Measurements from ENCODE around the gene PLCB1. TPM values are rescaled to one million over a fixed set of nuclear protein-coding genes. Genes with fewer than 3 reads are reported as not detected.

Gene PLCB1
- total RNA-seq, 3 donors from 2014 or later: 7.2 to 50.7 (median 8.8) TPM

DNA sequence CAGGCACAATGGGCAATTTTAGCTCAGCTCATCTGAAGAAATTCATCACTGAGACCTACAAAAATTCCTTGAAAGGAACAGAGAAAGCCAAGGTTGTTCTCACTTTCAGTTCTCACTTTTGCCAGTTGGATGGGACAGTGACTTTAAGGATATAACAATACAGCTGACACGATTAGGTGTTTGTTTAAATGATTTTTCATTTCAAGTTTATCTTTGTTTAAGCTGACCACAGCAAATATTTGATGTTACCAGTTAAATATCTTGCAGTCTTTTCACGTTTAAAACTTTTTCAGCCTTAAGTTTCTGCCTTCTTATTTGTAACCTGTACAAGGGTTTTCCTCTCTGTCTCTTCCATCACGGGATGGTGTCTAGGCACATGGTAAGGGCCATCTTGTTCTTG, 93.6 kb downstream of the PLCB1 start:
- DNase-seq (no peak), ATAC-seq (no peak)
- no peaks in the 10 kb centered on the region for H3K9me3 ChIP-seq
- H3K4me3 ChIP-seq: no peak overlapping the region
- intact Hi-C loops (cut with DNase I, micrococcal nuclease): no loop called here
- TF ChIP-seq, protein P1, sequence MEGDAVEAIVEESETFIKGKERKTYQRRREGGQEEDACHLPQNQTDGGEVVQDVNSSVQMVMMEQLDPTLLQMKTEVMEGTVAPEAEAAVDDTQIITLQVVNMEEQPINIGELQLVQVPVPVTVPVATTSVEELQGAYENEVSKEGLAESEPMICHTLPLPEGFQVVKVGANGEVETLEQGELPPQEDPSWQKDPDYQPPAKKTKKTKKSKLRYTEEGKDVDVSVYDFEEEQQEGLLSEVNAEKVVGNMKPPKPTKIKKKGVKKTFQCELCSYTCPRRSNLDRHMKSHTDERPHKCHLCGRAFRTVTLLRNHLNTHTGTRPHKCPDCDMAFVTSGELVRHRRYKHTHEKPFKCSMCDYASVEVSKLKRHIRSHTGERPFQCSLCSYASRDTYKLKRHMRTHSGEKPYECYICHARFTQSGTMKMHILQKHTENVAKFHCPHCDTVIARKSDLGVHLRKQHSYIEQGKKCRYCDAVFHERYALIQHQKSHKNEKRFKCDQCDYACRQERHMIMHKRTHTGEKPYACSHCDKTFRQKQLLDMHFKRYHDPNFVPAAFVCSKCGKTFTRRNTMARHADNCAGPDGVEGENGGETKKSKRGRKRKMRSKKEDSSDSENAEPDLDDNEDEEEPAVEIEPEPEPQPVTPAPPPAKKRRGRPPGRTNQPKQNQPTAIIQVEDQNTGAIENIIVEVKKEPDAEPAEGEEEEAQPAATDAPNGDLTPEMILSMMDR (IDR thresholded peaks at IDR 0.05): no peak
- no peaks in the 10 kb centered on the region for H3K36me3 ChIP-seq (ENCODE audit: low read depth)
- H3K4me1 ChIP-seq (ENCODE audit: low read depth): no peaks in the 10 kb centered on the region

DNA sequence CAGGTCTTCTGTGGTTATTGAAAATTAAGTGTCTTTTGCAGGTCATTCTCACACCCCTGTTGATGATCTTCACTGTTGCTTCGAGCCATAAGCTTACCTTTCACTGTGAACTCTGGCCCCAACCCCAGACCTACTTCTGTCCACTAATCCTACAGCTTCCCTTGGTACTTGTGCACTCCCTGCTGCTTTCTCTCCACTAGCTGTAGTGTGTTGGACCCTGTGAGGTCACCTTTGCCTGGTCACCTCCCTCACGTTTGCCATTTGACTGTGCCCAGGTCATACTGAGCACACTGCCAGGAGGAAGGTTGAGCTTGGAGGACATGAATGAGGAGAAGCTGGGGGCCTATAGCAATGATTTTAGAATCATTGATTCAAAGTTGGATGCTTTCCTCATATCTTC, 94.0 kb downstream of the PLCB1 start:
- no peaks in the 10 kb centered on the region for H3K36me3 ChIP-seq (ENCODE audit: low read depth)
- no peak for ATAC-seq
- DNase-seq: no peak
- no peaks in the 10 kb centered on the region for H3K9me3 ChIP-seq
- H3K4me1 ChIP-seq (ENCODE audit: low read depth): no peaks in the 10 kb centered on the region
- no peak overlapping the region for H3K4me3 ChIP-seq
- TF ChIP-seq, protein P1 (IDR thresholded peaks at IDR 0.05): no peak
- intact Hi-C loops (cut with DNase I, micrococcal nuclease): no loop called here

DNA sequence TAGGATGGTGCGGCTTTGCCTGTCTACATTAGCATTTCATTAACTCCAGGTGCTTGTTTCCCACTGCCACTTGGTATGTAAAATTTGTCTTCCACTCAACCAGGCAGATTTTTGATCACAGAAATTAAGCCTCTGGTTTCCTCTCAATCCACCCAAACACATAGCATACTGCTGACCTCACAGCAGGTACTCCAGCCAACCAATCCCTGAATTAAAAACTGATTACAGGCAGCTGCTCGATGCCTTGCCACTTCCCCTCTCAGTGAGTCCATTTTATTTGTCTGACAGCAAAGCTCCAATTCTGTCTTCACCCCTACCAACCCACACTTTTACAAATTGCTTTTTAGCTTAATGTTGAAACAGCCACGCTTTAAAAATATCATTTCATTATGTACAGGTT, 95.2 kb downstream of the PLCB1 start:
- Histone ChIP-seq H3K36me3 (ENCODE audit: low read depth) (no peaks in the 10 kb centered on the region), H3K9me3 (no peaks in the 10 kb centered on the region), H3K4me1 (ENCODE audit: low read depth) (no peaks in the 10 kb centered on the region), H3K4me3 (no peak overlapping the region)
- TF ChIP-seq, protein P1 (IDR thresholded peaks at IDR 0.05): no peak
- ATAC-seq (no peak), DNase-seq (no peak)
- intact Hi-C loops (cut with DNase I, micrococcal nuclease): no loop called here

DNA sequence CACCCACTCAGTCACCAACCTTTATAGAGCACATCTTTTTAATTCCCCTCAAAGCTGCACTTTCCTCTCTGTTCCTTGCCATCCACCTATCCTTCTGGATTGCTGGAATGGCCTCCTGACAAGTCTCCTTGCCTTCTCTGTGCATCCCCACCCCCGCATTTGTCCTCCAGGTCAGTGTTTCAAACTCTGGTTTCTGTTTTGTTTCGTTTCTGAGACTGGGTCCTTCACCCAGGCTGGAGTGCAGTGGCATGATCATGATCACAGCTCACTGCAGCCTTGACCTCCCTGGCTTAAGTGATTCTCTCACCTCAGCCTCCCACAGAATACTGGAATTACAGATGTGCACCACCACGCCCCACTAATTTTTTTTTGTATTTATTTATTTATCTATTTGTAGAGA, 96.2 kb downstream of the PLCB1 start:
- ATAC-seq: no peak
- no peaks in the 10 kb centered on the region for H3K4me1 ChIP-seq (ENCODE audit: low read depth)
- intact Hi-C loops (cut with DNase I, micrococcal nuclease): no loop called here

DNA sequence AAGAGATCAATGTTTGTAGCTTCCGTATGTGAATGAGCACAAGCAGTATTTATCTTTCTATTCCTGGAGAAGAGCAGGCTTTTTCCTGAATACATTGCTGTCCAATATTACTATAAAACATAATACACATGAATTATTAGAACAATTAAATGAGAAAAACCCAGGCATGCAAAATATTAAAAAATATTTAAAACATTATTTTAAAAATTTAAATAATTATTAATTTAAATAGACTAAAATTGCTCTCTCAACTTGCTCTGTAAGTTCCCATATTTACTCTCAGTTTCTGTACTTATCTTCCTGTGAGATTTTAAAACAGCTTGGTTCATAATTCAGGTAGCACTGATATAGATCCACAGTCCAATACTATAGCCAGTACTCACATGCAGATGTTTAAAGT, 97.0 kb downstream of the PLCB1 start:
- ATAC-seq (no peak), DNase-seq (no peak)
- no peaks in the 10 kb centered on the region for H3K36me3 ChIP-seq (ENCODE audit: low read depth)
- intact Hi-C loops (cut with DNase I, micrococcal nuclease): no loop called here
- H3K4me1 ChIP-seq (ENCODE audit: low read depth): no peaks in the 10 kb centered on the region
- H3K9me3 ChIP-seq: no peaks in the 10 kb centered on the region
- no peak overlapping the region for H3K4me3 ChIP-seq
- TF ChIP-seq, protein P1 (IDR thresholded peaks at IDR 0.05): no peak

More for the DNA sequence above, 96.2 kb downstream of the PLCB1 start:
- no peaks in the 10 kb centered on the region for H3K36me3 ChIP-seq (ENCODE audit: low read depth)
- no peak for DNase-seq
- TF ChIP-seq, protein P1 (IDR thresholded peaks at IDR 0.05): no peak
- H3K9me3 ChIP-seq: no peaks in the 10 kb centered on the region
- no peak overlapping the region for H3K4me3 ChIP-seq

DNA sequence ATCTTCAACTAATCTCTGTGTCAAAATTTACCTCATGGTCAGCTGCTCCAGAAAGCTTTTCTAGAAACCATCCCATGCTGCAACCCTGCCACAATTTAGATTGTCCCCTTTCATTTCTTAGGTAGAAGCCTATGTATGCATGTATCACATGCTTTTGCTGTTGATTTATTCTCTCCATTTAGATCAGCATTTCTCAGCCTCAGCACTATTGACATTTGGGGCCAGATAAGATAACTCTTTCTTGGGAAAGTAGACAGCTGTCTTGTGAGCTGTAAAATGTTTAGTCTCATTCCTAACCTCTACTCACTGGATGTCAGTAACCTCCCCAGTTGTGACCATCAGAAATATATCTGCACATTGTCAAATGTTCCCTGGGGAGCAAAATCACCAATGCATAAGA, 99.0 kb downstream of the PLCB1 start:
- intact Hi-C loops (cut with DNase I, micrococcal nuclease): no loop called here
- no peaks in the 10 kb centered on the region for H3K36me3 ChIP-seq (ENCODE audit: low read depth)
- ATAC-seq: no peak
- no peaks in the 10 kb centered on the region for H3K4me1 ChIP-seq (ENCODE audit: low read depth)
- TF ChIP-seq, protein P1 (IDR thresholded peaks at IDR 0.05): no peak
- H3K9me3 ChIP-seq: no peaks in the 10 kb centered on the region
- DNase-seq: no peak
- no peak overlapping the region for H3K4me3 ChIP-seq

Measured in mucosa of descending colon (tissue), 3 donors.